GM23338 (cell line): Measurements from ENCODE around the gene LAGE3.

Source experiments
- CREB1 ChIP-seq: fragments of 250-450 bp; sonication (Bioruptor Pico); IDR thresholded peaks from 2 replicates; pipeline ENCODE4 v1.5.0; 2020; ENCODE audit warnings: low read depth, mild to moderate bottlenecking, moderate library complexity
- CTCF ChIP-seq, 2 experiments: fragments of 200-600 bp in 1 of 2; sonication (generic) in 1 of 2; conservative IDR thresholded peaks; 2 replicates each; pipeline versions ENCODE4 v1.5.1 to v1.6.1; 2016 to 2017; ENCODE audit warnings: antibody characterized with exemption in 2 of 2, low read depth in 2 of 2, mild to moderate bottlenecking in 2 of 2, moderate library complexity in 1 of 2
- ETS1 ChIP-seq: IDR thresholded peaks from 2 replicates; pipeline ENCODE4 v1.6.1; 2016; ENCODE audit warnings: antibody characterized with exemption
- EZH2 ChIP-seq: fragments of 200-600 bp; sonication (generic); IDR thresholded peaks from one replicate; pipeline ENCODE4 v1.8.0; 2017; ENCODE audit warnings: antibody characterized with exemption, mild to moderate bottlenecking, low read depth; ENCODE audit not compliant: unreplicated experiment
- EZH2phosphoT487 ChIP-seq: fragments of 200-600 bp; sonication (generic); IDR thresholded peaks from one replicate; pipeline ENCODE4 v1.8.1; 2018; ENCODE audit warnings: antibody characterized with exemption; ENCODE audit not compliant: unreplicated experiment
- JUNB ChIP-seq: IDR thresholded peaks from one replicate; pipeline ENCODE4 v1.6.1; 2016; ENCODE audit warnings: antibody characterized with exemption; ENCODE audit not compliant: unreplicated experiment
- NANOG ChIP-seq: IDR thresholded peaks from 2 replicates; pipeline ENCODE4 v1.6.1; 2016; ENCODE audit warnings: antibody characterized with exemption, borderline replicate concordance
- POLR2AphosphoS5 ChIP-seq: IDR thresholded peaks from 2 replicates; pipeline ENCODE4 v1.6.1; 2016; ENCODE audit warnings: antibody characterized with exemption, low read depth
- REST ChIP-seq: IDR thresholded peaks from one replicate; pipeline ENCODE4 v1.6.1; 2018; ENCODE audit warnings: antibody characterized with exemption; ENCODE audit not compliant: unreplicated experiment
- ZNF114 ChIP-seq: fragments of 250-450 bp; sonication (Bioruptor Pico); IDR thresholded peaks from 2 replicates; pipeline ENCODE4 v1.5.0; 2020; ENCODE audit warnings: mild to moderate bottlenecking, moderate library complexity
- ZNF331 ChIP-seq: fragments of 250-450 bp; sonication (Bioruptor Pico); IDR thresholded peaks from 2 replicates; pipeline ENCODE4 v1.5.0; 2020; ENCODE audit warnings: low read depth, mild to moderate bottlenecking, moderate library complexity

GRCh38 chrX:154508384-154508745 is 29.3 kb upstream of the LAGE3 start:
- TF ChIP-seq EZH2 (no peak), ZNF331 (CRISPR knock-in tag) (no peak), CTCF (conservative IDR thresholded peaks at IDR 0.05; ENCODE audit: low read depth in 2 of 2) (no peak), POLR2AphosphoS5 (no peak), REST (no peak), JUNB (no peak), EZH2phosphoT487 (no peak), CREB1 (CRISPR knock-in tag) (no peak), ZNF114 (CRISPR knock-in tag) (no peak), ETS1 (no peak), NANOG (no peak)
